ENCODE results near the gene KCNJ9. TPM values are rescaled to one million over a fixed set of nuclear protein-coding genes. Genes with fewer than 3 reads are reported as not detected.
A peak's percentile ranks its signal among the peaks of the same experiment; 100 is the strongest.

The KCNJ9 gene
- total RNA-seq, 3 donors from 2014 or later (not counting 1 experiment from before 2014, with no cell fraction given): not detected

- TF ChIP-seq, protein P1, sequence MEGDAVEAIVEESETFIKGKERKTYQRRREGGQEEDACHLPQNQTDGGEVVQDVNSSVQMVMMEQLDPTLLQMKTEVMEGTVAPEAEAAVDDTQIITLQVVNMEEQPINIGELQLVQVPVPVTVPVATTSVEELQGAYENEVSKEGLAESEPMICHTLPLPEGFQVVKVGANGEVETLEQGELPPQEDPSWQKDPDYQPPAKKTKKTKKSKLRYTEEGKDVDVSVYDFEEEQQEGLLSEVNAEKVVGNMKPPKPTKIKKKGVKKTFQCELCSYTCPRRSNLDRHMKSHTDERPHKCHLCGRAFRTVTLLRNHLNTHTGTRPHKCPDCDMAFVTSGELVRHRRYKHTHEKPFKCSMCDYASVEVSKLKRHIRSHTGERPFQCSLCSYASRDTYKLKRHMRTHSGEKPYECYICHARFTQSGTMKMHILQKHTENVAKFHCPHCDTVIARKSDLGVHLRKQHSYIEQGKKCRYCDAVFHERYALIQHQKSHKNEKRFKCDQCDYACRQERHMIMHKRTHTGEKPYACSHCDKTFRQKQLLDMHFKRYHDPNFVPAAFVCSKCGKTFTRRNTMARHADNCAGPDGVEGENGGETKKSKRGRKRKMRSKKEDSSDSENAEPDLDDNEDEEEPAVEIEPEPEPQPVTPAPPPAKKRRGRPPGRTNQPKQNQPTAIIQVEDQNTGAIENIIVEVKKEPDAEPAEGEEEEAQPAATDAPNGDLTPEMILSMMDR (IDR thresholded peaks at IDR 0.05): no peak
- Mint-ChIP-seq H3K4me3 (no peak overlapping the region), H3K36me3 (no peaks in the 10 kb centered on the region), H3K9me3 (no peaks in the 10 kb centered on the region), H3K27me3 (ENCODE audit: low read depth in 2 of 2) (peaks cover under 1 to 7% of the 10 kb centered on the region in 2 donors), H3K4me1 (peaks cover 21 to 25% of the 10 kb centered on the region in 2 donors), H3K27ac (no peak overlapping the region)
- no peaks in the 10 kb centered on the region for H3K9me3 ChIP-seq (ENCODE audit: control insufficient read depth, insufficient read depth, low read length)
- no peak overlapping the region for H3K4me3 ChIP-seq (ENCODE audit: low read length)
- no peaks in the 10 kb centered on the region for H3K27me3 ChIP-seq (ENCODE audit: control insufficient read depth, insufficient read depth, low read length)
- intact Hi-C loops (cut with micrococcal nuclease): no loop called here
- no peaks in the 10 kb centered on the region for H3K36me3 ChIP-seq (ENCODE audit: control insufficient read depth, insufficient read depth, low read length)
- DNase-seq: no peak
- ATAC-seq: no peak
- 92% methylated on average over 5 of the region's 5 CpGs for WGBS (ENCODE audit: insufficient coverage)
- H3K27ac ChIP-seq (ENCODE audit: low read length): no peak overlapping the region
- peaks cover 19% of the 10 kb centered on the region for H3K4me1 ChIP-seq (ENCODE audit: control insufficient read depth, insufficient read depth, low read length)
These were observed 23.8 kb downstream of the KCNJ9 start for GRCh38 chr1:160105155-160105554.

DNA sequence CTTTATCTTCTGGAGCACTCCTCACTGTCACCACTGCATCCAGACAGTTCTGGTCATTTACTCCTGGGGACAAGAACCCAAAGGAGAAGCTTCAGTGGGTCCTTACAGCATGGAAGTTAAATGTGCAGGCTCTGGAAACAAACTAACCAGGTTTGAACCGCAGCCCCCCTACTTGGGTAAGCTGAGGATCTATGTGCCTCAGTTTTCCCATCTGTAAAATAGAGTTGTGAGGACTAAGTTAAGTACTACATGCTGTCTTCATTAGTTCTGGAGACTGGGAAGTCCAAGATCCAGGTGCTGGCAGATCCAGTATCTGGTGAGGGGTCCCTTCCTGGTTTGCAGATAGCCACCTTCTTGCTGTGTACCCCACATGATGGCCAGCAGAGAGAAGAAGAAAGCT lies 26.2 kb downstream of the KCNJ9 start:
- Histone ChIP-seq H3K27me3 (ENCODE audit: control insufficient read depth, insufficient read depth, low read length) (no peaks in the 10 kb centered on the region), H3K36me3 (ENCODE audit: control insufficient read depth, insufficient read depth, low read length) (no peaks in the 10 kb centered on the region), H3K9me3 (ENCODE audit: control insufficient read depth, insufficient read depth, low read length) (no peaks in the 10 kb centered on the region), H3K4me3 (ENCODE audit: low read length) (no peak overlapping the region), H3K27ac (ENCODE audit: low read length) (no peak overlapping the region), H3K4me1 (ENCODE audit: control insufficient read depth, insufficient read depth, low read length) (peaks cover 9% of the 10 kb centered on the region)
- no peaks in the 10 kb centered on the region for H3K9me3 Mint-ChIP-seq
- H3K4me1 Mint-ChIP-seq: peaks cover 9 to 10% of the 10 kb centered on the region in 2 donors
- no peaks in the 10 kb centered on the region for H3K36me3 Mint-ChIP-seq
- no peak for ATAC-seq
- no peak overlapping the region for H3K27ac Mint-ChIP-seq
- no peak overlapping the region for H3K4me3 Mint-ChIP-seq
- H3K27me3 Mint-ChIP-seq (ENCODE audit: low read depth in 2 of 2): peaks cover 6 to 14% of the 10 kb centered on the region in 2 donors
- no peak for DNase-seq
- intact Hi-C loops (cut with micrococcal nuclease): no loop called here
- TF ChIP-seq, protein P1 (IDR thresholded peaks at IDR 0.05): no peak
- WGBS (ENCODE audit: insufficient coverage): 100% methylated on average over 1 of the region's 1 CpG

- Mint-ChIP-seq H3K9me3 (no peaks in the 10 kb centered on the region), H3K4me1 (no peaks in the 10 kb centered on the region), H3K27ac (no peak overlapping the region), H3K27me3 (ENCODE audit: low read depth in 2 of 2) (peaks cover 6 to 18% of the 10 kb centered on the region in 2 donors), H3K4me3 (no peak overlapping the region), H3K36me3 (no peaks in the 10 kb centered on the region)
- Histone ChIP-seq H3K9me3 (ENCODE audit: control insufficient read depth, insufficient read depth, low read length) (no peaks in the 10 kb centered on the region), H3K27ac (ENCODE audit: low read length) (no peak overlapping the region), H3K4me3 (ENCODE audit: low read length) (no peak overlapping the region), H3K4me1 (ENCODE audit: control insufficient read depth, insufficient read depth, low read length) (no peaks in the 10 kb centered on the region), H3K27me3 (ENCODE audit: control insufficient read depth, insufficient read depth, low read length) (no peaks in the 10 kb centered on the region), H3K36me3 (ENCODE audit: control insufficient read depth, insufficient read depth, low read length) (no peaks in the 10 kb centered on the region)
- WGBS (ENCODE audit: insufficient coverage): 74% methylated on average over 6 of the region's 6 CpGs
- intact Hi-C loops (cut with micrococcal nuclease): loop anchor here (2.0 kb wide), 1 partner anchor 144 kb away; no protein-coding TSS in a partner anchor
- peak in 2 of 3 donors; percentile 58 to 59 for ATAC-seq
- TF ChIP-seq, protein P1 (IDR thresholded peaks at IDR 0.05): no peak
- DNase-seq: peak in 1 of 2 donors; percentile 67
These were observed 27.7 kb downstream of the KCNJ9 start for GRCh38 chr1:160108888-160109662.
